Measurements from ENCODE around the gene SLC45A3. TPM values are rescaled to one million over a fixed set of nuclear protein-coding genes. Genes with fewer than 3 reads are reported as not detected.

The SLC45A3 gene
- total RNA-seq, 3 donors from 2014 or later (not counting 1 experiment from before 2014, with no cell fraction given), result 0.31 to 28.8 (median 1.8) TPM

- H3K27me3 Mint-ChIP-seq (ENCODE audit: low read depth in 2 of 2), result peaks cover 10 to 11% of the 10 kb centered on the region in 2 donors
- no peaks in the 10 kb centered on the region for H3K9me3 ChIP-seq (ENCODE audit: control insufficient read depth, insufficient read depth, low read length)
Measured at GRCh38 chr1:205664399-205665017, 15.8 kb downstream of the SLC45A3 start.

DNA sequence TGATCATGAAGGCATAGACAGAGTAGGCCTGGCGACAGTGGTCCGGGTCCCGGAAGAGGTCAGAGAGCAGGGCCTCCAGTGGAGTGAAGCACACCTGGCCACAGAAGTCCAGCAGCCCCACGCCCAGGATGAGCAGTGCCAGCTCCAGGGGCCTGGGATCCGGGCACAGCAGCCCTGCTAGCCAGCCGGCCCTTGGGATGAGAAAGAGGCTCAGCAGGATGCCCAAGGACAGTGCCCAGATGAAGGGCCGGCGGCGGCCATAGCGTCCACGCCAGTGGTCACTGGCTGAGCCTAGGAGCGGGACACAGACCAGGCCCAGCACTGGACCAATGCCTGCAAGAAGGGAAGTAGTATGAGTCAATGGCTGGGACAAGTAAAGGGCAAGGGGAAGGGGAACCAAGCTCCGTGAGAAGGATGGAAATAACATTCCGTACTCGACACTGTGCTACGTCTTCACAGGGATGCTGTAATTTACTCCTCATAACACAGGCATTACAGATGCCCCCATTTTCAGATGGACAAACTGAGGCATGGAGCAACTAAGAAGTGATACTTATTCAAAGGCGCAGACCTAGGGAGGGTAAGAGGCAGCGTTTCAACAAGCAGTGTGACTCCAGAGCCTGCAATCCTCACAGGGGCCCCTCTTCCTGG lies 16.9 kb downstream of the SLC45A3 start:
- Histone ChIP-seq H3K4me3 (ENCODE audit: low read length) (no peak overlapping the region), H3K27me3 (ENCODE audit: control insufficient read depth, insufficient read depth, low read length) (no peaks in the 10 kb centered on the region), H3K4me1 (ENCODE audit: control insufficient read depth, insufficient read depth, low read length) (peaks cover 26% of the 10 kb centered on the region), H3K36me3 (ENCODE audit: control insufficient read depth, insufficient read depth, low read length) (no peaks in the 10 kb centered on the region), H3K27ac (ENCODE audit: low read length) (no peak overlapping the region), H3K9me3 (ENCODE audit: control insufficient read depth, insufficient read depth, low read length) (no peaks in the 10 kb centered on the region)
- peaks cover 4 to 6% of the 10 kb centered on the region in 2 donors for H3K27me3 Mint-ChIP-seq (ENCODE audit: low read depth in 2 of 2)
- DNase-seq, result no peak
- H3K27ac Mint-ChIP-seq, result no peak overlapping the region
- H3K9me3 Mint-ChIP-seq, result no peaks in the 10 kb centered on the region
- H3K4me3 Mint-ChIP-seq, result no peak overlapping the region
- no peak for ATAC-seq
- intact Hi-C loops (cut with micrococcal nuclease), result loop anchor here (10.0 kb wide), 1 partner anchor 309 kb away; the partner anchor contains the start of gene KLHDC8A
- peaks cover 0 to 4% of the 10 kb centered on the region in 2 donors for H3K4me1 Mint-ChIP-seq
- no peak for TF ChIP-seq CTCF (IDR thresholded peaks at IDR 0.05)
- WGBS (ENCODE audit: insufficient coverage), result 92% methylated on average over 18 of the region's 18 CpGs
- no peaks in the 10 kb centered on the region for H3K36me3 Mint-ChIP-seq

More at GRCh38 chr1:205664399-205665017, 15.8 kb downstream of the SLC45A3 start:
- Histone ChIP-seq H3K36me3 (ENCODE audit: control insufficient read depth, insufficient read depth, low read length) (no peaks in the 10 kb centered on the region), H3K27ac (ENCODE audit: low read length) (peak overlapping the region; percentile 32), H3K4me1 (ENCODE audit: control insufficient read depth, insufficient read depth, low read length) (peaks cover 37% of the 10 kb centered on the region), H3K4me3 (ENCODE audit: low read length) (no peak overlapping the region), H3K27me3 (ENCODE audit: control insufficient read depth, insufficient read depth, low read length) (no peaks in the 10 kb centered on the region)
- H3K36me3 Mint-ChIP-seq, result no peaks in the 10 kb centered on the region
- no peak for TF ChIP-seq CTCF (IDR thresholded peaks at IDR 0.05)
- no peaks in the 10 kb centered on the region for H3K4me1 Mint-ChIP-seq
- ATAC-seq (no peak), DNase-seq (no peak)
- intact Hi-C loops (cut with micrococcal nuclease), result loop anchor here (10.0 kb wide), 1 partner anchor 310 kb away; the partner anchor contains the start of gene KLHDC8A
- H3K4me3 Mint-ChIP-seq, result no peak overlapping the region
- H3K27ac Mint-ChIP-seq, result no peak overlapping the region
- WGBS (ENCODE audit: insufficient coverage), result 79% methylated on average over 19 of the region's 19 CpGs
- no peaks in the 10 kb centered on the region for H3K9me3 Mint-ChIP-seq

GRCh38 chr1:205662791-205663190 lies 17.5 kb downstream of the SLC45A3 start:
- H3K27me3 Mint-ChIP-seq (ENCODE audit: low read depth in 2 of 2), result peaks cover 0 to 2% of the 10 kb centered on the region in 2 donors
- intact Hi-C loops (cut with micrococcal nuclease), result loop anchor here (10.0 kb wide), 1 partner anchor 308 kb away; the partner anchor contains the start of gene KLHDC8A
- 92% methylated on average over 24 of the region's 24 CpGs for WGBS (ENCODE audit: insufficient coverage)
- H3K27ac Mint-ChIP-seq, result no peak overlapping the region
- Histone ChIP-seq H3K4me3 (ENCODE audit: low read length) (no peak overlapping the region), H3K36me3 (ENCODE audit: control insufficient read depth, insufficient read depth, low read length) (no peaks in the 10 kb centered on the region), H3K27me3 (ENCODE audit: control insufficient read depth, insufficient read depth, low read length) (no peaks in the 10 kb centered on the region), H3K4me1 (ENCODE audit: control insufficient read depth, insufficient read depth, low read length) (peaks cover 20% of the 10 kb centered on the region), H3K27ac (ENCODE audit: low read length) (no peak overlapping the region), H3K9me3 (ENCODE audit: control insufficient read depth, insufficient read depth, low read length) (no peaks in the 10 kb centered on the region)
- ATAC-seq (no peak), DNase-seq (no peak)
- H3K4me3 Mint-ChIP-seq, result no peak overlapping the region
- peaks cover 0 to 4% of the 10 kb centered on the region in 2 donors for H3K4me1 Mint-ChIP-seq
- no peak for TF ChIP-seq CTCF (IDR thresholded peaks at IDR 0.05)
- no peaks in the 10 kb centered on the region for H3K36me3 Mint-ChIP-seq
- H3K9me3 Mint-ChIP-seq, result no peaks in the 10 kb centered on the region
